Esophagus (tissue), 2 donors: Measurements from ENCODE around the gene HMBS. TPM values are rescaled to one million over a fixed set of nuclear protein-coding genes. Genes with fewer than 3 reads are reported as not detected.
A peak's percentile ranks its signal among the peaks of the same experiment; 100 is the strongest.
"Not testable (repeated sequence)": the region's sequence is repeated elsewhere in the genome, so short reads cannot be mapped to it uniquely, and the experiment has no call there.

Source experiments
- H3K27ac ChIP-seq, 2 donors: one replicate each; pipeline ENCODE4 v1.5.1; 2013; ENCODE audit warnings: low read depth in 2 of 2, mild to moderate bottlenecking in 2 of 2, inconsistent platforms in 1 of 2, low read length in 1 of 2, moderate library complexity in 1 of 2
- H3K27me3 ChIP-seq, 2 donors: one replicate each; pipeline ENCODE4 v1.6.1; 2013; ENCODE audit warnings: low read length in 2 of 2, control low read depth in 1 of 2, mild to moderate bottlenecking in 1 of 2; ENCODE audit not compliant: insufficient read depth in 2 of 2, control insufficient read depth in 1 of 2
- H3K36me3 ChIP-seq, 2 donors: one replicate each; pipeline ENCODE4 v1.6.1; 2013; ENCODE audit warnings: low read length in 1 of 2; ENCODE audit not compliant: control insufficient read depth in 2 of 2, insufficient read depth in 2 of 2
- H3K4me1 ChIP-seq, 2 donors: one replicate each; pipeline ENCODE4 v1.6.1; 2013; ENCODE audit warnings: low read length in 1 of 2; ENCODE audit not compliant: control insufficient read depth in 2 of 2, insufficient read depth in 2 of 2
- H3K4me3 ChIP-seq, 2 donors: one replicate each; pipeline ENCODE4 v1.5.1; 2013; ENCODE audit warnings: low read length in 2 of 2, mild to moderate bottlenecking in 2 of 2, low read depth in 1 of 2, moderate library complexity in 1 of 2
- H3K9me3 ChIP-seq, 2 donors: one replicate each; pipeline ENCODE4 v1.6.1; 2013; ENCODE audit warnings: mild to moderate bottlenecking in 2 of 2, low read depth in 1 of 2, low read length in 1 of 2, moderate library complexity in 1 of 2; ENCODE audit not compliant: control insufficient read depth in 2 of 2, insufficient read depth in 1 of 2
- WGBS, 2 donors: extraction: QIAGEN DNeasy Blood & Tissue Kit; methylation state at CpG; one replicate each; pipeline ENCODE4 v1.1.7; 2013; 5-methylcytosine and 5-hydroxymethylcytosine counted together
- polyA plus RNA-seq, 2 donors: library from polyadenylated mRNA; stranded (reverse); fragments of 200-250 nt; gene quantifications; one replicate each; pipeline ENCODE4 v1.2.3, GENCODE V29; 2013
- donor health status: healthy with polysubstance abuse.
- donor health status: Bipolar disorder and iron deficiency.

The HMBS gene
- polyA plus RNA-seq, 2 donors, result 18.0 to 24.2 TPM

GRCh38 chr11:119099711-119100110 is 15.0 kb downstream of the HMBS start:
- Histone ChIP-seq H3K27me3 (no peaks in the 10 kb centered on the region), H3K9me3 (no peaks in the 10 kb centered on the region), H3K4me1 (peaks cover 2 to 3% of the 10 kb centered on the region in 2 donors), H3K4me3 (no peak overlapping the region), H3K36me3 (peaks cover 11 to 15% of the 10 kb centered on the region in 2 donors), H3K27ac (no peak overlapping the region)
- WGBS, 2 donors, result 71% methylated on average over 6 of the region's 6 CpGs

- H3K4me1 ChIP-seq, result peaks cover 2 to 3% of the 10 kb centered on the region in 2 donors
- H3K9me3 ChIP-seq, result no peaks in the 10 kb centered on the region
- H3K27ac ChIP-seq, result peak overlapping the region in 1 of 2 donors; percentile 13
- H3K27me3 ChIP-seq, result no peaks in the 10 kb centered on the region
- WGBS, 2 donors, result 36 to 44% methylated on average over 11 of the region's 11 CpGs
- peaks cover 11 to 15% of the 10 kb centered on the region in 2 donors for H3K36me3 ChIP-seq
- H3K4me3 ChIP-seq, result peak overlapping the region; percentile 76 to 87
Measured at GRCh38 chr11:119100246-119100970, 15.7 kb downstream of the HMBS start.

- Histone ChIP-seq H3K4me1 (peaks cover 2 to 3% of the 10 kb centered on the region in 2 donors), H3K27me3 (no peaks in the 10 kb centered on the region), H3K36me3 (peaks cover 11 to 15% of the 10 kb centered on the region in 2 donors), H3K27ac (peak overlapping the region; percentile 97 to 99), H3K9me3 (no peaks in the 10 kb centered on the region), H3K4me3 (peak overlapping the region; percentile 76 to 87)
- WGBS, 2 donors, result 2% methylated on average over 28 to 29 of the region's 29 CpGs
Measured at GRCh38 chr11:119100994-119101758, 16.5 kb downstream of the HMBS start.

GRCh38 chr11:119101759-119102423 is 17.2 kb downstream of the HMBS start, which contains the start of gene DPAGT1:
TSS of gene DPAGT1 (minus strand) at chr11:119101853. CDS start at chr11:119101655, 198 bp downstream.
- no peaks in the 10 kb centered on the region for H3K27me3 ChIP-seq
- peaks cover 2 to 7% of the 10 kb centered on the region in 2 donors for H3K4me1 ChIP-seq
- WGBS, 2 donors, result 0% methylated on average over 32 of the region's 32 CpGs
- H3K4me3 ChIP-seq, result peak within 1 kb of the TSS; percentile 76 to 87
- H3K27ac ChIP-seq, result peak within 1 kb of the TSS; percentile 97 to 99
- peaks cover 9 to 11% of the 10 kb centered on the region in 2 donors for H3K36me3 ChIP-seq
- no peaks in the 10 kb centered on the region for H3K9me3 ChIP-seq

GRCh38 chr11:119103161-119103664 is 18.5 kb downstream of the HMBS start:
- H3K27me3 ChIP-seq, H3K4me3 ChIP-seq, H3K9me3 ChIP-seq, H3K4me1 ChIP-seq, H3K36me3 ChIP-seq: not testable (repeated sequence)
- peak overlapping the region; percentile 97 to 99 for H3K27ac ChIP-seq
- WGBS, 2 donors, result 77 to 83% methylated on average over 18 of the region's 18 CpGs

GRCh38 chr11:119103793-119104192 is 19.1 kb downstream of the HMBS start:
- 59% methylated on average over 4 of the region's 4 CpGs for WGBS, 2 donors
- no peak overlapping the region for H3K4me3 ChIP-seq
- no peaks in the 10 kb centered on the region for H3K36me3 ChIP-seq
- H3K27ac ChIP-seq, result no peak overlapping the region
- H3K9me3 ChIP-seq, result no peaks in the 10 kb centered on the region
- peaks cover 5 to 13% of the 10 kb centered on the region in 2 donors for H3K4me1 ChIP-seq
- H3K27me3 ChIP-seq, result no peaks in the 10 kb centered on the region

GRCh38 chr11:119106564-119107537 is 22.2 kb downstream of the HMBS start, which contains the start of gene C2CD2L:
TSS of gene C2CD2L (plus strand) at chr11:119107344. CDS start at chr11:119107742, 398 bp downstream.
- 1% methylated on average over 46 to 49 of the region's 49 CpGs for WGBS, 2 donors
- peak within 1 kb of the TSS; percentile 84 to 85 for H3K27ac ChIP-seq

GRCh38 chr11:119107538-119108145 is 23.0 kb downstream of the HMBS start:
- 0 to 1% methylated on average over 61 to 65 of the region's 65 CpGs for WGBS, 2 donors

More at GRCh38 chr11:119106564-119107537, 22.2 kb downstream of the HMBS start, which contains the start of gene C2CD2L:
- peaks cover 0 to 14% of the 10 kb centered on the region in 2 donors for H3K36me3 ChIP-seq
- peak within 1 kb of the TSS; percentile 75 to 85 for H3K4me3 ChIP-seq
- H3K27me3 ChIP-seq, result no peaks in the 10 kb centered on the region
- no peaks in the 10 kb centered on the region for H3K9me3 ChIP-seq
- peaks cover 6 to 14% of the 10 kb centered on the region in 2 donors for H3K4me1 ChIP-seq

More at GRCh38 chr11:119107538-119108145, 23.0 kb downstream of the HMBS start:
- Histone ChIP-seq H3K4me3 (peak overlapping the region; percentile 75 to 85), H3K36me3 (peaks cover 0 to 19% of the 10 kb centered on the region in 2 donors), H3K27ac (peak overlapping the region; percentile 84 to 85), H3K9me3 (no peaks in the 10 kb centered on the region), H3K4me1 (peaks cover 6 to 17% of the 10 kb centered on the region in 2 donors), H3K27me3 (no peaks in the 10 kb centered on the region)
